HepG2 (cell line): ENCODE results near the gene ZFR2. TPM values are rescaled to one million over a fixed set of nuclear protein-coding genes. Genes with fewer than 3 reads are reported as not detected.

ENCODE experiments used
- CCAR2 ChIP-seq: fragments of 200-400 bp; formaldehyde crosslinking; optimal IDR thresholded peaks from 2 replicates; pipeline ENCODE3; 2018; ENCODE audit warnings: low read depth, mild to moderate bottlenecking, low read length, moderate library complexity
- ERF ChIP-seq: IDR thresholded peaks from 2 replicates; pipeline ENCODE4 v1.6.1; 2018; ENCODE audit warnings: missing biosample characterization, missing genetic modification reagents
- FIP1L1 ChIP-seq: fragments of 200-400 bp; formaldehyde crosslinking; IDR thresholded peaks from 2 replicates; pipeline ENCODE4 v1.6.1; 2018; ENCODE audit warnings: low read depth, mild to moderate bottlenecking, low read length, moderate library complexity, borderline replicate concordance; ENCODE audit not compliant: insufficient read depth
- HCFC1 ChIP-seq: fragments of 150-350 bp; IDR thresholded peaks from 2 replicates; pipeline ENCODE4 v1.6.1; 2014; ENCODE audit warnings: low read depth, low read length
- MXD4 ChIP-seq: IDR thresholded peaks from 2 replicates; pipeline ENCODE4 v1.6.1; 2016; ENCODE audit warnings: mild to moderate bottlenecking, missing biosample characterization, missing genetic modification reagents
- RBFOX2 ChIP-seq: fragments of 200-400 bp; formaldehyde crosslinking; IDR thresholded peaks from 2 replicates; pipeline ENCODE4 v1.6.1; 2017; ENCODE audit warnings: low read depth, mild to moderate bottlenecking, low read length
- SALL2 ChIP-seq: sonication (generic); formaldehyde crosslinking; IDR thresholded peaks from 2 replicates; pipeline ENCODE4 v1.8.1; 2023; ENCODE audit warnings: mild to moderate bottlenecking, missing genetic modification reagents, inconsistent platforms
- TEF ChIP-seq: sonication (generic); formaldehyde crosslinking; IDR thresholded peaks from 2 replicates; pipeline ENCODE4 v1.5.0; 2020; ENCODE audit warnings: missing genetic modification reagents
- TGIF2 ChIP-seq: IDR thresholded peaks from 2 replicates; pipeline ENCODE4 v1.6.1; 2016; ENCODE audit warnings: control low read depth, missing compliant biosample characterization
- YEATS2 ChIP-seq: sonication (generic); formaldehyde crosslinking; IDR thresholded peaks from 2 replicates; pipeline ENCODE4 v1.4.0; 2020; ENCODE audit warnings: missing genetic modification reagents, borderline replicate concordance
- ZBTB38 ChIP-seq: sonication (generic); formaldehyde crosslinking; IDR thresholded peaks from 2 replicates; pipeline ENCODE4 v1.5.1; 2020; ENCODE audit warnings: mild to moderate bottlenecking, missing genetic modification reagents
- ZNF136 ChIP-seq: sonication (generic); formaldehyde crosslinking; IDR thresholded peaks from 2 replicates; pipeline ENCODE4 v1.8.1; 2022; ENCODE audit warnings: low read depth, mild to moderate bottlenecking, moderate library complexity, missing genetic modification reagents
- ZNF558 ChIP-seq: sonication (generic); formaldehyde crosslinking; IDR thresholded peaks from 2 replicates; pipeline ENCODE4 v1.9.0; 2022; ENCODE audit warnings: mild to moderate bottlenecking, missing genetic modification reagents, borderline replicate concordance
- ZNF589 ChIP-seq: sonication (generic); formaldehyde crosslinking; conservative IDR thresholded peaks from 2 replicates; pipeline ENCODE4 v1.8.0; 2022; ENCODE audit warnings: mild to moderate bottlenecking, moderate library complexity, missing genetic modification reagents
- ZNF607 ChIP-seq: sonication (generic); formaldehyde crosslinking; IDR thresholded peaks from 2 replicates; pipeline ENCODE4 v1.5.1; 2020; ENCODE audit warnings: missing genetic modification reagents, mild to moderate bottlenecking, borderline replicate concordance
- ZNF747 ChIP-seq: sonication (generic); formaldehyde crosslinking; IDR thresholded peaks from 2 replicates; pipeline ENCODE4 v1.8.1; 2023; ENCODE audit warnings: missing genetic modification reagents, mild to moderate bottlenecking, borderline replicate concordance
- ZNF770 ChIP-seq: sonication (generic); formaldehyde crosslinking; IDR thresholded peaks from 2 replicates; pipeline ENCODE4 v1.5.0; 2020; ENCODE audit warnings: mild to moderate bottlenecking, missing genetic modification reagents
- polyA plus RNA-seq, 8 experiments: library from polyadenylated mRNA; depleted of rRNA in 3 of 8; stranded (reverse) in 7 of 8; unstranded in 1 of 8; fragments of >200 nt; fragmentation: Illumina TruSeq in 4 of 8; extraction: Trizol in 4 of 8; gene quantifications; 2 replicates each; pipeline versions ENCODE4 v1.2.1 to v1.2.3, GENCODE V29; 2011 to 2016; ENCODE audit warnings: low read depth in 4 of 8, missing spikeins in 1 of 8, mixed read lengths in 1 of 8; ENCODE audit not compliant: insufficient read depth in 1 of 8
- total RNA-seq, 5 experiments: library from RNA; depleted of rRNA; stranded (reverse); fragments of >200 nt; fragmentation: Illumina TruSeq; extraction: Trizol; gene quantifications; 2 replicates each; pipeline ENCODE4 v1.2.3, GENCODE V29; 2016; ENCODE audit warnings: low read depth in 1 of 5
- TF ChIP-seq, protein P1 (sequence below): sonication (generic); formaldehyde crosslinking; IDR thresholded peaks from 2 replicates; pipeline ENCODE4 v1.9.0; 2021; ENCODE audit warnings: missing genetic modification reagents, mild to moderate bottlenecking, borderline replicate concordance
- TF ChIP-seq, protein P2 (sequence below): IDR thresholded peaks from 2 replicates; pipeline ENCODE4 v1.6.1; 2016; ENCODE audit warnings: missing biosample characterization, missing genetic modification reagents, low read depth
- TF ChIP-seq, protein P3 (sequence below): IDR thresholded peaks from 2 replicates; pipeline ENCODE4 v1.6.1; 2016; ENCODE audit warnings: mild to moderate bottlenecking

The ZFR2 gene
- total and polyA plus RNA-seq, 2 of the 13 experiments (the other 11 are each of a cell fraction or from before 2014, with no cell fraction given): 0.37 to 0.69 TPM

- TF ChIP-seq TEF (peak; percentile 29; the same call in 1 of the 2 replicates), ERF (CRISPR knock-in tag) (0 out of 2 replicates have a peak, but pooled peaks have one; percentile 27), YEATS2 (peak; percentile 79; the same call in 1 of the 2 replicates), SALL2 (0 out of 2 replicates have a peak, but pooled peaks have one; percentile 48), RBFOX2 (peak; percentile 92), FIP1L1 (0 out of 2 replicates have a peak, but pooled peaks have one; percentile 72), ZNF558 (CRISPR knock-in tag) (no peak), MXD4 (CRISPR knock-in tag) (peak; percentile 66; the same call in 1 of the 2 replicates), ZNF770 (CRISPR knock-in tag) (no peak), ZNF747 (CRISPR knock-in tag) (peak; percentile 84; the same call in 1 of the 2 replicates), TGIF2 (CRISPR knock-in tag) (0 out of 2 replicates have a peak, but pooled peaks have one; percentile 73), ZNF136 (CRISPR knock-in tag) (0 out of 2 replicates have a peak, but pooled peaks have one; percentile 13), CCAR2 (peak; percentile 84), ZNF607 (CRISPR knock-in tag) (peak; percentile 92), ZBTB38 (CRISPR knock-in tag) (0 out of 2 replicates have a peak, but pooled peaks have one; percentile 30), ZNF589 (CRISPR knock-in tag) (0 out of 2 replicates have a peak, but pooled peaks have one; percentile 35), HCFC1 (peak; percentile 97)
- TF ChIP-seq, protein P1, sequence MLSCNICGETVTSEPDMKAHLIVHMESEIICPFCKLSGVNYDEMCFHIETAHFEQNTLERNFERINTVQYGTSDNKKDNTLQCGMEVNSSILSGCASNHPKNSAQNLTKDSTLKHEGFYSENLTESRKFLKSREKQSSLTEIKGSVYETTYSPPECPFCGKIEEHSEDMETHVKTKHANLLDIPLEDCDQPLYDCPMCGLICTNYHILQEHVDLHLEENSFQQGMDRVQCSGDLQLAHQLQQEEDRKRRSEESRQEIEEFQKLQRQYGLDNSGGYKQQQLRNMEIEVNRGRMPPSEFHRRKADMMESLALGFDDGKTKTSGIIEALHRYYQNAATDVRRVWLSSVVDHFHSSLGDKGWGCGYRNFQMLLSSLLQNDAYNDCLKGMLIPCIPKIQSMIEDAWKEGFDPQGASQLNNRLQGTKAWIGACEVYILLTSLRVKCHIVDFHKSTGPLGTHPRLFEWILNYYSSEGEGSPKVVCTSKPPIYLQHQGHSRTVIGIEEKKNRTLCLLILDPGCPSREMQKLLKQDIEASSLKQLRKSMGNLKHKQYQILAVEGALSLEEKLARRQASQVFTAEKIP (CRISPR knock-in tag): no peak
- TF ChIP-seq, protein P2, sequence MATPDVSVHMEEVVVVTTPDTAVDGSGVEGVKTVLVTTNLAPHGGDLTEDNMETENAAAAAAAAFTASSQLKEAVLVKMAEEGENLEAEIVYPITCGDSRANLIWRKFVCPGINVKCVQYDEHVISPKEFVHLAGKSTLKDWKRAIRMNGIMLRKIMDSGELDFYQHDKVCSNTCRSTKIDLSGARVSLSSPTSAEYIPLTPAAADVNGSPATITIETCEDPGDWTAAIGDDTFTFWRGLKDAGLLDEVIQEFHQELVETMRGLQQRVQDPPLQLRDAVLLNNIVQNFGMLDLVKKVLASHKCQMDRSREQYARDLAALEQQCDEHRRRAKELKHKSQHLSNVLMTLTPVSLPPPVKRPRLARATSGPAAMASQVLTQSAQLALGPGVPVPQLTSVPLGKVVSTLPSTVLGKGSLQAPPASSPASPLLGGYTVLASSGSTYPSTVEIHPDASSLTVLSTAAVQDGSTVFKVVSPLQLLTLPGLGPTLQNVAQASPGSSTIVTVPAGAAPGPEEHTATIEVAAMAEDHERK (CRISPR knock-in tag): no peak; the same call in 1 of the 2 replicates
- TF ChIP-seq, protein P3, sequence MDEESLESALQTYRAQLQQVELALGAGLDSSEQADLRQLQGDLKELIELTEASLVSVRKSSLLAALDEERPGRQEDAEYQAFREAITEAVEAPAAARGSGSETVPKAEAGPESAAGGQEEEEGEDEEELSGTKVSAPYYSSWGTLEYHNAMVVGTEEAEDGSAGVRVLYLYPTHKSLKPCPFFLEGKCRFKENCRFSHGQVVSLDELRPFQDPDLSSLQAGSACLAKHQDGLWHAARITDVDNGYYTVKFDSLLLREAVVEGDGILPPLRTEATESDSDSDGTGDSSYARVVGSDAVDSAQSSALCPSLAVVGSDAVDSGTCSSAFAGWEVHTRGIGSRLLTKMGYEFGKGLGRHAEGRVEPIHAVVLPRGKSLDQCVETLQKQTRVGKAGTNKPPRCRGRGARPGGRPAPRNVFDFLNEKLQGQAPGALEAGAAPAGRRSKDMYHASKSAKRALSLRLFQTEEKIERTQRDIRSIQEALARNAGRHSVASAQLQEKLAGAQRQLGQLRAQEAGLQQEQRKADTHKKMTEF (CRISPR knock-in tag): peak; percentile 76
Observed at GRCh38 chr19:3761382-3762129, 107.3 kb downstream of the ZFR2 start, which contains the start of gene APBA3 (continued).
